ENCODE results near the gene IKZF5. TPM values are rescaled to one million over a fixed set of nuclear protein-coding genes. Genes with fewer than 3 reads are reported as not detected.
A peak's percentile ranks its signal among the peaks of the same experiment; 100 is the strongest.

IKZF5 gene
- total RNA-seq, 1 donor from 2014 or later: 2.1 TPM

- peak; percentile 77 for DNase-seq (ENCODE audit: low read depth)
- no peaks in the 10 kb centered on the region for H3K27me3 ChIP-seq (ENCODE audit: control insufficient read depth, insufficient read depth, low read length)
- no peak for FAIRE-seq
- TF ChIP-seq CTCF (IDR thresholded peaks at IDR 0.05; ENCODE audit: insufficient read depth, low read length, severe bottlenecking): peak; percentile 98
- H3K4me3 ChIP-seq (ENCODE audit: low read depth, low read length): peak within 1 kb of the TSS; percentile 56
- peaks cover 4% of the 10 kb centered on the region for H3K36me3 ChIP-seq (ENCODE audit: control insufficient read depth, insufficient read depth, low read length)
These were observed 28.2 kb downstream of the IKZF5 start, which contains the start of gene PSTK for GRCh38 chr10:122980209-122981065. TSS of gene PSTK (plus strand) at chr10:122980401. CDS start at chr10:122980480, 79 bp downstream.

- no peak overlapping the region for H3K4me3 ChIP-seq (ENCODE audit: low read depth, low read length)
- H3K36me3 ChIP-seq (ENCODE audit: control insufficient read depth, insufficient read depth, low read length): no peaks in the 10 kb centered on the region
- no peak for DNase-seq (ENCODE audit: low read depth)
- no peaks in the 10 kb centered on the region for H3K27me3 ChIP-seq (ENCODE audit: control insufficient read depth, insufficient read depth, low read length)
- no peak for FAIRE-seq
- TF ChIP-seq CTCF (IDR thresholded peaks at IDR 0.05; ENCODE audit: insufficient read depth, low read length, severe bottlenecking): no peak
These were observed 34.0 kb downstream of the IKZF5 start for GRCh38 chr10:122974543-122975064.

GRCh38 chr10:122974023-122974422, 34.6 kb downstream of the IKZF5 start:
- no peak for DNase-seq (ENCODE audit: low read depth)
- H3K27me3 ChIP-seq (ENCODE audit: control insufficient read depth, insufficient read depth, low read length): no peaks in the 10 kb centered on the region
- no peak overlapping the region for H3K4me3 ChIP-seq (ENCODE audit: low read depth, low read length)
- no peak for TF ChIP-seq CTCF (IDR thresholded peaks at IDR 0.05; ENCODE audit: insufficient read depth, low read length, severe bottlenecking)
- no peaks in the 10 kb centered on the region for H3K36me3 ChIP-seq (ENCODE audit: control insufficient read depth, insufficient read depth, low read length)
- FAIRE-seq: no peak

GRCh38 chr10:122968698-122969097, 39.9 kb downstream of the IKZF5 start:
- FAIRE-seq (no peak), DNase-seq (ENCODE audit: low read depth) (no peak)
- Histone ChIP-seq H3K27me3 (ENCODE audit: control insufficient read depth, insufficient read depth, low read length) (no peaks in the 10 kb centered on the region), H3K4me3 (ENCODE audit: low read depth, low read length) (no peak overlapping the region), H3K36me3 (ENCODE audit: control insufficient read depth, insufficient read depth, low read length) (no peaks in the 10 kb centered on the region)
- no peak for TF ChIP-seq CTCF (IDR thresholded peaks at IDR 0.05; ENCODE audit: insufficient read depth, low read length, severe bottlenecking)

GRCh38 chr10:122966879-122967278, 41.7 kb downstream of the IKZF5 start:
- H3K27me3 ChIP-seq (ENCODE audit: control insufficient read depth, insufficient read depth, low read length): no peaks in the 10 kb centered on the region
- DNase-seq (ENCODE audit: low read depth): no peak
- no peak overlapping the region for H3K4me3 ChIP-seq (ENCODE audit: low read depth, low read length)
- TF ChIP-seq CTCF (IDR thresholded peaks at IDR 0.05; ENCODE audit: insufficient read depth, low read length, severe bottlenecking): no peak
- H3K36me3 ChIP-seq (ENCODE audit: control insufficient read depth, insufficient read depth, low read length): no peaks in the 10 kb centered on the region
- FAIRE-seq: no peak

All from bronchial epithelial cell (primary cell).